ENCODE results near the gene DHRS9.

The DHRS9 gene

DNA sequence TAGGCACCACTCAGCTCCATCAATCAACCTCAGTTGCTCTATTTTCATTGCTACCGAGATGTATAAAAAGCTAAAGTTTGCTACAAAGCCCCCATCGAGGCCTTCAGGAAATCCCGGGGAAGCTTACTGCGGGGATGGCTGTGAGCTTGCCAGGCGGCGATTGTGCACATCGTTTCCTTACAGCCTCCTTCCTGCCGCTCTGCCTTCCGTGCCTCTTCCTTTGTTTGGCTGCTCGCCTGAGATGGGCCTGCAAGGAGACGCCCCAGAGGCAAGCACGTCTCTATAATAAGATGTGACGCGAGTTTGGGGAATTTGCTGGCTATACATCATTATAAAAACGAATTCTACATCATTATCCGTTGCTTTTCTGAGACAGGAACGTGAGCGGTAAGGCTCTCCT is 41.6 kb downstream of the DHRS9 start:
- ChIA-PET POLR2A (no interaction called here), CTCF (interaction anchor here (0.6 to 5.6 kb wide), 15 partner anchors 9 to 1161 kb away, joined by 3 to 69 read pairs (median 9); no protein-coding TSS in a partner anchor)
- no peak for DNase-seq (ENCODE audit: extremely low spot score)
- TF ChIP-seq, protein P1, sequence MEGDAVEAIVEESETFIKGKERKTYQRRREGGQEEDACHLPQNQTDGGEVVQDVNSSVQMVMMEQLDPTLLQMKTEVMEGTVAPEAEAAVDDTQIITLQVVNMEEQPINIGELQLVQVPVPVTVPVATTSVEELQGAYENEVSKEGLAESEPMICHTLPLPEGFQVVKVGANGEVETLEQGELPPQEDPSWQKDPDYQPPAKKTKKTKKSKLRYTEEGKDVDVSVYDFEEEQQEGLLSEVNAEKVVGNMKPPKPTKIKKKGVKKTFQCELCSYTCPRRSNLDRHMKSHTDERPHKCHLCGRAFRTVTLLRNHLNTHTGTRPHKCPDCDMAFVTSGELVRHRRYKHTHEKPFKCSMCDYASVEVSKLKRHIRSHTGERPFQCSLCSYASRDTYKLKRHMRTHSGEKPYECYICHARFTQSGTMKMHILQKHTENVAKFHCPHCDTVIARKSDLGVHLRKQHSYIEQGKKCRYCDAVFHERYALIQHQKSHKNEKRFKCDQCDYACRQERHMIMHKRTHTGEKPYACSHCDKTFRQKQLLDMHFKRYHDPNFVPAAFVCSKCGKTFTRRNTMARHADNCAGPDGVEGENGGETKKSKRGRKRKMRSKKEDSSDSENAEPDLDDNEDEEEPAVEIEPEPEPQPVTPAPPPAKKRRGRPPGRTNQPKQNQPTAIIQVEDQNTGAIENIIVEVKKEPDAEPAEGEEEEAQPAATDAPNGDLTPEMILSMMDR (IDR thresholded peaks at IDR 0.05; ENCODE audit: control extremely low read depth, extremely low read depth, low read depth, missing control alignments): no peak

DNA sequence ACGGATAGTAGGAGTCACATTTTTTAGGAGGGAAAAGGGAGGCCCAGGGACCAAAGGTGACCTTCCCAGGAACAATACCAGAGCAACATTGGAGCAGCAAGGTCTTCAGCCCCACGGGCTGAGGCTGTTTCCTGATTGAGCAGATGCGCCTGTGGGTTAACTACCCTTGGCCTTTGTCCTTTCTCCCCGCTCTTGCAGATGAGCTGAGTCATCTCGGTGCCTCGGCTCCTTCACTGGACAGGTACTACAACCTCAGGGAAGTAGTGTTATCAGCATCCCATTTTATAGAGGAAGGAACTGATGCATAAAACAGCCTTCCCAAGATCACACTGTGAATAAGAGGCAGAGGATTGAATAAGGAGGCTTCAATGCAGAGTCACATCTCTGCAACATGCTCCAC is 43.5 kb downstream of the DHRS9 start:
- POLR2A ChIA-PET: no interaction called here

DNA sequence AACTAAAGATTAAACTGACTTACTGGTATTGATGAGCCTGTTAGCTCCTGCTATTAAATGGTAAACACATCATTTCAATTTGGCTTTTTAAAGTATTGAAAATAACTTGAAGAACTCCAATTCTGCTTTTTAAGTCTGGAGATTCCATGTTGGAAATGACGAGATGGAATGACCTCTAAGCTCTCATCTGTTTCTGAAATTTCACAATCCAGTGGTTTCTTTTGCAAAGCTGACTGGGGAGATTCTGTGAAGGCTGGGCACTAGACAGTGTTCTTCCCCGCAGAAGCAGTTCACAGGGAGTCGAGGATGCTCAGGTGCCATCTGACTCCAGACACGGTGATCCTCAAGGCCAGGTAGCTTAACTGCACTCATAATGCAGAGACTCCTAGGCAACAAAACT is 44.7 kb downstream of the DHRS9 start:
- TF ChIP-seq, protein P1 (IDR thresholded peaks at IDR 0.05; ENCODE audit: control extremely low read depth, extremely low read depth, low read depth, missing control alignments): no peak
- POLR2A ChIA-PET: no interaction called here
- DNase-seq (ENCODE audit: extremely low spot score): no peak
- CTCF ChIA-PET: interaction anchor here (1.0 to 3.4 kb wide), 5 partner anchors 10 to 29 kb away, joined by 3 to 14 read pairs (median 7); no protein-coding TSS in a partner anchor

More for the DNA sequence above, 43.5 kb downstream of the DHRS9 start:
- TF ChIP-seq, protein P1 (IDR thresholded peaks at IDR 0.05; ENCODE audit: control extremely low read depth, extremely low read depth, low read depth, missing control alignments): no peak
- CTCF ChIA-PET: interaction anchor here (2.3 to 5.6 kb wide), 3 partner anchors 13 to 19 kb away, joined by 11 to 60 read pairs (median 53); no protein-coding TSS in a partner anchor
- DNase-seq (ENCODE audit: extremely low spot score): no peak

DNA sequence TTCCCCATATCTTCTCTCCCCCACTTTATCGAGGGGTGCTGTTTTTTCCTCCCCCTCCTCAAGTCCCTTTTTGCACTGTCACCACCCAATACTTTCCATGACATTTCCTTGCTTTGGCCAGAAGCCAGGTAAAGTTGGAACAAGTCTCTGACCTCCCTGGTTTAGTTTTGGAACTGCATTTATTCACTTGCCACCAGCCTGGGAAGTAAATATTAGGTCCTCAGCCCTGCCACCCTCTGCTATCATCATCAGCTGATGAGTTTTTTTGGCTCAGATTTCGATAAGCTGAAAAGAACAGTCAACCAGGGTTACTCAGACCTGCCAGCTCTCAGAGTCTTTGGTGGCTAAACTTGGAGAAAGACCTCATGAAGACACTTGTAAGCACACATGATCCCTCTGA is 47.0 kb downstream of the DHRS9 start:
- ChIA-PET POLR2A (no interaction called here), CTCF (interaction anchor here (1.2 to 3.4 kb wide), 4 partner anchors 9 to 26 kb away, joined by 4 to 14 read pairs (median 6); no protein-coding TSS in a partner anchor)
- TF ChIP-seq, protein P1 (IDR thresholded peaks at IDR 0.05; ENCODE audit: control extremely low read depth, extremely low read depth, low read depth, missing control alignments): no peak
- no peak for DNase-seq (ENCODE audit: extremely low spot score)

DNA sequence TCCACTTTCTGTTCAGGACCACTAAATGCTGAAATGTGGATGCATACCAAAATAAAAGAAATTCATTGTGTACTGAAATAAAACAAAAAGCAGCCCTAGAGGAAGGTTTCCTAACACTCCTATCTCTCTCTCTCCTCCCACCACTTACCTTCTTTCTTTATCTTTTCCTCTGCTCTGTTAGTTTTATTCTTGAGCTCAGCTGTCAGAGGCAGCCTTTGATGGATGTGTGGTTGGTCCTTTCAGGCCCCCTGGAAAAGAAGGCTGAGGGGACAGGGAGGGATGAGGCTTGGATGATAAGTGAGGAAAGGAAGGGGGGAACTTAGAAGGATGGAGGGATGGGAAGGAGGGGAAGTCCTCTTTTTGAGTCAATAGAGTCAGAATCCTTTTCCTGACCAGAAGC is 47.6 kb downstream of the DHRS9 start:
- POLR2A ChIA-PET: no interaction called here
- TF ChIP-seq, protein P1 (IDR thresholded peaks at IDR 0.05; ENCODE audit: control extremely low read depth, extremely low read depth, low read depth, missing control alignments): no peak
- DNase-seq (ENCODE audit: extremely low spot score): no peak
- CTCF ChIA-PET: interaction anchor here (0.9 to 5.4 kb wide), 6 partner anchors 8 to 25 kb away, joined by 3 to 25 read pairs (median 4); no protein-coding TSS in a partner anchor

DNA sequence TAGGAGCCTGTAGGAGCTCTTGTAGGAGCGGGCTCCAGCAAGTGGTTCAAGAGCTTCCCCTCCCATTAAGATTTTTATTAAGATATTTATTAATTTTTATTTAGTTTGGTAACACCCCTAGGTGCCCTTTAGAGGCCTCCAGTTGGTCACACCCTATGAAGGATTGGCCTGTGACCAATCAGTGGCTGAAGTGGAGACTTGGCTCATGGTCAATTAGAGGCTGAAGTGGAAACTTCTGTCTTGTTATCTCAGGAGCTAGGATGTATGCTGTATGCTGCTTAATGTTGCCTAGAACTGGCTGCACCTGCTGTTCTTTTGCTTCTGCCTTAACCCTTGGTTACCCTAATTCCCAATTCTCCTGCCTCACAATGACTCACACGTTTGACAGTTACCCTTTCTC is 48.7 kb downstream of the DHRS9 start:
- CTCF ChIA-PET: interaction anchor here (1.5 to 5.4 kb wide), 2 partner anchors 14 to 24 kb away, joined by 9 to 25 read pairs; no protein-coding TSS in a partner anchor
- POLR2A ChIA-PET: no interaction called here
- no peak for DNase-seq (ENCODE audit: extremely low spot score)
- TF ChIP-seq, protein P1 (IDR thresholded peaks at IDR 0.05; ENCODE audit: control extremely low read depth, extremely low read depth, low read depth, missing control alignments): no peak
